Right atrium auricular region (tissue), 2 donors: ENCODE measurements around the gene BABAM2. TPM values are rescaled to one million over a fixed set of nuclear protein-coding genes. Genes with fewer than 3 reads are reported as not detected.

ENCODE experiments used
- DNase-seq: peaks from one replicate; pipeline ENCODE4 v3.0.0-alpha.2; 2019; ENCODE audit warnings: low spot score
- H3K27ac ChIP-seq, 2 donors: fragments of 200-600 bp; sonication (generic); 1 replicate in 1 of 2; 2 replicates in 1 of 2; pipeline ENCODE4 v1.5.1; 2016 to 2019
- H3K27me3 ChIP-seq, 2 donors: fragments of 200-600 bp; sonication (generic); one replicate each; pipeline versions ENCODE4 v1.5.1 to v1.6.0; 2017 to 2019
- H3K36me3 ChIP-seq: fragments of 200-600 bp; sonication (generic); one replicate; pipeline ENCODE4 v1.5.1; 2016
- H3K4me1 ChIP-seq, 2 donors: fragments of 200-600 bp; sonication (generic); one replicate each; pipeline versions ENCODE4 v1.5.1 to v1.6.0; 2017 to 2019
- H3K4me3 ChIP-seq, 2 donors: fragments of 200-600 bp; sonication (generic); 1 replicate in 1 of 2; 2 replicates in 1 of 2; pipeline ENCODE4 v1.5.1; 2017 to 2019; ENCODE audit warnings: mild to moderate bottlenecking in 1 of 2, moderate library complexity in 1 of 2
- H3K9me3 ChIP-seq, 2 donors: fragments of 200-600 bp; sonication (generic); one replicate each; pipeline ENCODE4 v1.5.1; 2019
- total RNA-seq, 2 donors: library from RNA; depleted of rRNA; stranded (reverse); fragments of >200 nt; gene quantifications; one replicate each; pipeline ENCODE4 v1.1.0, GENCODE V29; 2016
- TF ChIP-seq, protein P1 (sequence below), 2 donors: fragments of 200-600 bp; sonication (generic); IDR thresholded peaks; one replicate each; pipeline ENCODE4 v1.5.1; 2019; ENCODE audit warnings: antibody characterized with exemption in 2 of 2

Gene BABAM2
- total RNA-seq, 2 donors from 2014 or later = 58.8 to 60.6 TPM

DNA sequence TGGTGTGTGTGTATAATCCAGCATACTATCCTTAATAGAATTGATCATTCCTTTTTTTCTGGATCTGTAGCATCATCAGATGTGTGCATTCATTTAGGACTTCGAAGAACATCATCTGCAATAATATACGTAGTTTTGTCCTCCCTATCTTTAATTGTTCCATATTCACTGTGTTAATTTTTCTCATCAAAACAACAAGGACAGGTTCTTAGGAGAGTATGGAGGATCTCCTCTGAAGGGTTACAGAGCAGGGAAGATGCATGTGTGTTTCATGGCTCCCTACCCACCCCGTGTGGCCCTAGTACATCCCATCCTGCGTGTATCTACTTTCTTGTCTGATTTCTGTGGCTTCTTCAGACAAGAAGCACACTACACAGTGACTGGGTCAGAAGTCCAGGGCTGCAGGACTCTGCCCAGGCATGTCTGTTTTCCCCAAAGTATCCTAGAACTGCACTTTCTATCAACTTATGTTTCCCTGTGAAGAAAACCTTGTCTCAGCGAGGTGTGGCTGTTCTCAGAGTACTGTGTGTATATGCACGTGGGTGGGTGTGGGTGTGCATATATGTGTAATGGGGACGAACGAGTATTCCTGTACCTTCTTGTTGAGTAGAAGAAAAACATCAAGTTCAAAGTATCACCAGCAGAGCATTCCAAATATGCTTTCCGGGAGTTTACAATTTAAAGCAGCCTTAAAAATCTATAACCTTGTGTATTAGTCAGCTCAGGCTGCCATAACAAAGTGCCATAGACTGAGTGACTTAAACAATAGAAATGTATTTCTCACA lies 281.8 kb downstream of the BABAM2 start:
- no peak for DNase-seq

DNA sequence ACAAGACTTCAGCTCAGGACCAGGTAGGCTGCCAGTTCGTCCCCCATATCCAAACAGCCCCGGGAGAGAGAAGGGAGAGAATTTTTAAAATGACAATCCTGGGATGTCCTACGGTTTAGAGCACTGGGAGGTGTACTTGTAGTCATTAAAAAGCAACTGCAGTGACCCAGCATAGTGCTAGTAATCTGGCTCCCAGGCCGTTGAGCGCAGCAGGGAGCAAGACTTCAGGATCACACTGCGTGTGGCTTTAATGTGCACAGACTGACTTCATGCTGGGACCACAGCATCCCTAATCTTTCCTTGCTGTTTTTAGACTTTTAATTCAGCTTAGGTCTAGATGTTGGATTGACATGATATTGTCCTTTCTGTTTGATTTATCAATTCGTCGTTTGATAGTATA lies 282.8 kb downstream of the BABAM2 start:
- Histone ChIP-seq H3K27ac (no peak overlapping the region), H3K4me3 (no peak overlapping the region), H3K36me3 (no peaks in the 10 kb centered on the region), H3K9me3 (peaks cover 0 to 11% of the 10 kb centered on the region in 2 donors), H3K4me1 (no peaks in the 10 kb centered on the region), H3K27me3 (no peaks in the 10 kb centered on the region)
- TF ChIP-seq, protein P1, sequence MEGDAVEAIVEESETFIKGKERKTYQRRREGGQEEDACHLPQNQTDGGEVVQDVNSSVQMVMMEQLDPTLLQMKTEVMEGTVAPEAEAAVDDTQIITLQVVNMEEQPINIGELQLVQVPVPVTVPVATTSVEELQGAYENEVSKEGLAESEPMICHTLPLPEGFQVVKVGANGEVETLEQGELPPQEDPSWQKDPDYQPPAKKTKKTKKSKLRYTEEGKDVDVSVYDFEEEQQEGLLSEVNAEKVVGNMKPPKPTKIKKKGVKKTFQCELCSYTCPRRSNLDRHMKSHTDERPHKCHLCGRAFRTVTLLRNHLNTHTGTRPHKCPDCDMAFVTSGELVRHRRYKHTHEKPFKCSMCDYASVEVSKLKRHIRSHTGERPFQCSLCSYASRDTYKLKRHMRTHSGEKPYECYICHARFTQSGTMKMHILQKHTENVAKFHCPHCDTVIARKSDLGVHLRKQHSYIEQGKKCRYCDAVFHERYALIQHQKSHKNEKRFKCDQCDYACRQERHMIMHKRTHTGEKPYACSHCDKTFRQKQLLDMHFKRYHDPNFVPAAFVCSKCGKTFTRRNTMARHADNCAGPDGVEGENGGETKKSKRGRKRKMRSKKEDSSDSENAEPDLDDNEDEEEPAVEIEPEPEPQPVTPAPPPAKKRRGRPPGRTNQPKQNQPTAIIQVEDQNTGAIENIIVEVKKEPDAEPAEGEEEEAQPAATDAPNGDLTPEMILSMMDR (IDR thresholded peaks at IDR 0.05) = no peak
- DNase-seq = no peak

More for the DNA sequence above, 281.8 kb downstream of the BABAM2 start:
- TF ChIP-seq, protein P1 (IDR thresholded peaks at IDR 0.05) = no peak
- H3K4me1 ChIP-seq = no peaks in the 10 kb centered on the region
- no peak overlapping the region for H3K27ac ChIP-seq
- H3K36me3 ChIP-seq = no peaks in the 10 kb centered on the region
- peaks cover 0 to 10% of the 10 kb centered on the region in 2 donors for H3K9me3 ChIP-seq
- H3K4me3 ChIP-seq = no peak overlapping the region
- H3K27me3 ChIP-seq = no peaks in the 10 kb centered on the region

DNA sequence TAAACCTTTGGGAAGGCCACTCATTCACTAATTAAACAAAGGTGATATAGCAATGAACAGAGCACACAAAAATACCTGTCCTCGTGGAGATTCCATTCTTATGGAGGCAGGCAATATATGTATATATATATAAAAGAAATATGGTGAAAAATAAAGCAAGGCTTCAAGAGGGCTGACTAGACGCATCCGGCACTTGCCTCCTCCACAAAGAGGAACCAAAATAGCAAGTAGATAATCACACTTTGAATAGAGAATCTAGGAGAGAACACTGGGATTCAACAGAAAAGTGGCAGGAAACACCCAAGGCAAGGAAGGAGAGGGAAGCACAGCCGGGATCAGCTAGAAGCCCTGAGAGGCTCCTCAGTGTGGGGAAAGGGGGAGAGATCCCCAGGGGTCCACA lies 283.7 kb downstream of the BABAM2 start:
- Histone ChIP-seq H3K27ac (no peak overlapping the region), H3K9me3 (peaks cover 0 to 11% of the 10 kb centered on the region in 2 donors), H3K36me3 (no peaks in the 10 kb centered on the region), H3K4me3 (no peak overlapping the region), H3K4me1 (no peaks in the 10 kb centered on the region), H3K27me3 (no peaks in the 10 kb centered on the region)
- TF ChIP-seq, protein P1 (IDR thresholded peaks at IDR 0.05) = no peak
- no peak for DNase-seq

DNA sequence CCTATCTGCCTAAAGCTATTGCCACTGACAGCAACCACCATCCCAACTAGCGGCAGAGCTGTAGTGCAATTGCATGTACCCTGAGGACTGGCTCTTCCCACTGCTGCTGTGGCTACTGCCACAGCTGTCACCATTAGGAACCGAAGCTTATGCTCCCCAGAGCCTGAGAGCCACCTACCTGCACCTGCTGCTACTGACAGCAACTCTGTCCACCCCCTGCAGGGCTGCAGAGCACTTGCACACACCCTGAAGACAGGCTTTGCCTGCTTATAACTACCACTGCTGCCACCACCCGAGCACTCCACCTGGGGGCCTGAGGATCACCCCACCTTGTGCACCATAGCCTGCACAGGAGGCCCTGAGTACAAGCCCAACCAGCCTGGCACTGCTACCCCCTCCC lies 284.5 kb downstream of the BABAM2 start:
- Histone ChIP-seq H3K27me3 (no peaks in the 10 kb centered on the region), H3K4me1 (no peaks in the 10 kb centered on the region), H3K9me3 (peaks cover 0 to 14% of the 10 kb centered on the region in 2 donors), H3K27ac (no peak overlapping the region), H3K36me3 (no peaks in the 10 kb centered on the region), H3K4me3 (no peak overlapping the region)
- no peak for DNase-seq
- TF ChIP-seq, protein P1 (IDR thresholded peaks at IDR 0.05) = no peak

DNA sequence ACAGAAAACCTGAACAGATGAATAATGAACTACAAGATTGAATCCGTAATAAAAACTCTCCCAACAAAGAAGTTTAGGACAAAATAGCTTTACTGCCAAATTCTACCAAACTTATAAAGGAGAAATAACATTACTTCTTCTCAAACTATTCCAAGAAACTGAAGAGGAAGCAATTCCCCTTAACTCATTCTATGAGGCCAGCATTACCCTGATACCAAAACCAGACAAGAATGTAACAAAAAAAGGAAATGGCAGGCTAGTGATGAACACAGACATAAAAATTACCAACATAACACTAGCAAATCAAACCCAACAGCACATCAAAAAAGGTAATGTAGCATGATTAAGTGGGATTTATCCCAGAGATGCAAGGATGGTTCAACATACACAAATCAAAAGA lies 288.4 kb downstream of the BABAM2 start:
- TF ChIP-seq, protein P1 (IDR thresholded peaks at IDR 0.05) = no peak
- Histone ChIP-seq H3K4me1 (no peaks in the 10 kb centered on the region), H3K4me3 (no peak overlapping the region), H3K27me3 (no peaks in the 10 kb centered on the region), H3K27ac (no peak overlapping the region), H3K36me3 (no peaks in the 10 kb centered on the region), H3K9me3 (peaks cover 0 to 15% of the 10 kb centered on the region in 2 donors)
- DNase-seq = no peak
